Mesodermal cell (in vitro differentiated cells): ENCODE results near the gene KCNN4.

ENCODE experiments used
- H3K27ac ChIP-seq: 2 replicates; pipeline ENCODE4 v1.7.0; 2013; ENCODE audit warnings: mild to moderate bottlenecking, low read depth, low read length, moderate library complexity; ENCODE audit not compliant: severe bottlenecking
- H3K36me3 ChIP-seq: 2 replicates; pipeline ENCODE4 v1.7.1; 2013; ENCODE audit warnings: mild to moderate bottlenecking, low read length, moderate library complexity; ENCODE audit not compliant: control insufficient read depth, insufficient read depth
- H3K4me1 ChIP-seq: one replicate; pipeline ENCODE4 v1.7.1; 2013; ENCODE audit warnings: mild to moderate bottlenecking, low read length; ENCODE audit not compliant: insufficient read depth, control insufficient read depth, poor library complexity, severe bottlenecking
- H3K4me3 ChIP-seq: 2 replicates; pipeline ENCODE4 v1.7.0; 2013; ENCODE audit warnings: low read length, control low read depth, mild to moderate bottlenecking; ENCODE audit not compliant: insufficient read depth, poor library complexity, severe bottlenecking; ENCODE audit errors: extremely low read depth
- H3K9me3 ChIP-seq: 2 replicates; pipeline ENCODE4 v1.7.1; 2013; ENCODE audit warnings: mild to moderate bottlenecking, low read length, moderate library complexity; ENCODE audit not compliant: control insufficient read depth
- WGBS, 2 experiments: methylation state at CpG; one replicate each; pipeline ENCODE4 v1.1.5; 2013; ENCODE audit warnings: missing lambda C conversion rate in 2 of 2; ENCODE audit not compliant: insufficient coverage in 2 of 2; 5-methylcytosine and 5-hydroxymethylcytosine counted together

Gene KCNN4

GRCh38 chr19:43727593-43727853, 53.2 kb downstream of the KCNN4 start:
- H3K27ac ChIP-seq, result no peak overlapping the region
- 100% methylated on average over 2 of the region's 4 CpGs; no CpG with 5 or more reads in 1 of the 2 experiments for WGBS, 2 experiments
- H3K4me1 ChIP-seq, result no peaks in the 10 kb centered on the region
- H3K36me3 ChIP-seq, result peaks cover 41% of the 10 kb centered on the region
- no peak overlapping the region for H3K4me3 ChIP-seq
- no peaks in the 10 kb centered on the region for H3K9me3 ChIP-seq

- H3K4me1 ChIP-seq, result no peaks in the 10 kb centered on the region
- no peak overlapping the region for H3K4me3 ChIP-seq
- WGBS, 2 experiments, result 87 to 91% methylated on average over 15 of the region's 15 CpGs
- H3K36me3 ChIP-seq, result peaks cover 35% of the 10 kb centered on the region
- no peaks in the 10 kb centered on the region for H3K9me3 ChIP-seq
- no peak overlapping the region for H3K27ac ChIP-seq
These were observed 53.8 kb downstream of the KCNN4 start for GRCh38 chr19:43726736-43727592.

GRCh38 chr19:43725468-43725867, 55.3 kb downstream of the KCNN4 start:
- Histone ChIP-seq H3K4me3 (no peak overlapping the region), H3K27ac (no peak overlapping the region), H3K4me1 (no peaks in the 10 kb centered on the region), H3K9me3 (no peaks in the 10 kb centered on the region), H3K36me3 (peaks cover 22% of the 10 kb centered on the region)
- 94 to 97% methylated on average over 5 to 6 of the region's 7 CpGs for WGBS, 2 experiments

- H3K27ac ChIP-seq, result no peak overlapping the region
- no peak overlapping the region for H3K4me3 ChIP-seq
- H3K4me1 ChIP-seq, result no peaks in the 10 kb centered on the region
- WGBS, 2 experiments, result 91% methylated on average over 4 of the region's 8 CpGs; no CpG with 5 or more reads in 1 of the 2 experiments
- peaks cover 16% of the 10 kb centered on the region for H3K36me3 ChIP-seq
- no peaks in the 10 kb centered on the region for H3K9me3 ChIP-seq
These were observed 55.9 kb downstream of the KCNN4 start for GRCh38 chr19:43724896-43725295.

GRCh38 chr19:43723588-43723987, 57.2 kb downstream of the KCNN4 start:
- H3K27ac ChIP-seq, result no peak overlapping the region
- WGBS, 2 experiments, result 64 to 94% methylated on average over 2 to 6 of the region's 8 CpGs
- H3K4me1 ChIP-seq, result no peaks in the 10 kb centered on the region
- no peak overlapping the region for H3K4me3 ChIP-seq
- no peaks in the 10 kb centered on the region for H3K9me3 ChIP-seq
- H3K36me3 ChIP-seq, result peaks cover 3% of the 10 kb centered on the region

GRCh38 chr19:43721469-43722048, 59.2 kb downstream of the KCNN4 start:
- no peaks in the 10 kb centered on the region for H3K36me3 ChIP-seq
- H3K9me3 ChIP-seq, result no peaks in the 10 kb centered on the region
- H3K4me3 ChIP-seq, result no peak overlapping the region
- WGBS, 2 experiments, result 86 to 92% methylated on average over 1 to 3 of the region's 5 CpGs
- H3K27ac ChIP-seq, result no peak overlapping the region
- no peaks in the 10 kb centered on the region for H3K4me1 ChIP-seq

GRCh38 chr19:43720936-43721335, 59.8 kb downstream of the KCNN4 start:
- Histone ChIP-seq H3K9me3 (no peaks in the 10 kb centered on the region), H3K4me3 (no peak overlapping the region), H3K27ac (no peak overlapping the region), H3K4me1 (no peaks in the 10 kb centered on the region), H3K36me3 (no peaks in the 10 kb centered on the region)
- 85 to 90% methylated on average over 10 of the region's 10 CpGs for WGBS, 2 experiments

GRCh38 chr19:43719918-43720317, 60.9 kb downstream of the KCNN4 start:
- no peaks in the 10 kb centered on the region for H3K4me1 ChIP-seq
- no peak overlapping the region for H3K27ac ChIP-seq
- no peaks in the 10 kb centered on the region for H3K36me3 ChIP-seq
- no peaks in the 10 kb centered on the region for H3K9me3 ChIP-seq
- 59 to 80% methylated on average over 2 to 3 of the region's 5 CpGs for WGBS, 2 experiments
- H3K4me3 ChIP-seq, result no peak overlapping the region

- WGBS, 2 experiments, result 95% methylated on average over 27 to 37 of the region's 37 CpGs
- Histone ChIP-seq H3K36me3 (no peaks in the 10 kb centered on the region), H3K4me1 (no peaks in the 10 kb centered on the region), H3K9me3 (no peaks in the 10 kb centered on the region), H3K4me3 (no peak overlapping the region), H3K27ac (no peak overlapping the region)
These were observed 61.4 kb downstream of the KCNN4 start for GRCh38 chr19:43719378-43719868.

- Histone ChIP-seq H3K9me3 (no peaks in the 10 kb centered on the region), H3K4me1 (no peaks in the 10 kb centered on the region), H3K4me3 (no peak overlapping the region), H3K36me3 (no peaks in the 10 kb centered on the region), H3K27ac (no peak overlapping the region)
- 94% methylated on average over 55 to 59 of the region's 60 CpGs for WGBS, 2 experiments
These were observed 62.0 kb downstream of the KCNN4 start for GRCh38 chr19:43718627-43719377.
